ENCODE results near the gene REV3L. TPM values are rescaled to one million over a fixed set of nuclear protein-coding genes. Genes with fewer than 3 reads are reported as not detected.

The REV3L gene
- total and polyA plus RNA-seq, 2 donors (not counting 1 experiment from before 2014, with no cell fraction given), result 4.7 to 37.9 TPM

DNA sequence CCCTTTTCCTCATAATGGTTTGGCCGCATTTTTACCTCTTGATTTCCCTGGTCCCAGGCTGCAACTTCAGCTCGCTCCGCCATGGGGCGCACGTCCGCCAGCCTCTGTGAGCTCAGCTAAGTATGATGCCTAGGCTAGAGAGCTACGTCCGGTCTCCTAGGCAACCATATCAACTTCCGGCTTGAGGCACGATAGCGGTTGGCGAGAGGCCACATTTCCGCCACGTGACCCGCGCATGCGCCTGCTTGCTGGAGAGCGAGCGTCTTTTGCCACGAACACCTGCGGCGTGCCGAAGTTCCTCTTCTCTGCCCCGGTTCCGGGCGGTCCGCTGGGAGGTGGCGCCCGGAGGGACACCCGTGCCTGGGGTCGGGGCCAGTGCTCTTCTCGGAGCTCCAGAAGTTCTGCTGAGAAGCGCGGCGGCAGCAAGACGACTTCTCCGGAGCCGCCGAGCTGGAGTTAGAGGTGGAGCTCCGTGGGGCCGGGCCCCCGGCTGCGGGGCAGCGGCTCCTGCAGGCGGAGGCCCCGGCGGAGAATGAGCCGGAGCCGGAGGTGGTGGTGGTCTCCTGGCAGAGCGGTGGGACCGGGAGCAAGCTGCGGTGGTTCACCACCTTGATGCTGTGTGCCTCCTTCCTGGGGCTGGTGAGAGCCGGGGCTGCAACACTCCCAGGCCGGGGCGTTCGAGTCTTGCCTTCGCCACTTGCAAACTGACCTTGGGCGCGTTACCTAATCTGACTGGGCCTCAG lies 223.8 kb downstream of the REV3L start:
- Histone ChIP-seq H4K20me1 (ENCODE audit: control insufficient read depth, insufficient read depth, low read length, poor library complexity, severe bottlenecking) (no peaks in the 10 kb centered on the region), H3K9ac (ENCODE audit: low read length) (peak overlapping the region; percentile 93), H3K4me2 (replicated peaks; ENCODE audit: low read depth, low read length, poor library complexity, severe bottlenecking) (peak overlapping the region; percentile 97), H2AFZ (ENCODE audit: insufficient read depth, low read depth, low read length, poor library complexity, severe bottlenecking) (peak overlapping the region; percentile 87), H3K27me3 (replicated peaks in 1 of 4; ENCODE audit: control extremely low read depth in 1 of 4, control insufficient read depth in 3 of 4, insufficient read depth in 4 of 4, low read length in 3 of 4) (no peaks in the 10 kb centered on the region), H3K9me3 (ENCODE audit: control extremely low read depth in 1 of 3, control insufficient read depth in 2 of 3, insufficient read depth in 1 of 3, low read length in 2 of 3) (no peaks in the 10 kb centered on the region), H3K79me2 (ENCODE audit: control insufficient read depth, insufficient read depth, low read length) (peaks cover 39% of the 10 kb centered on the region), H3K4me1 (ENCODE audit: control insufficient read depth in 2 of 2, insufficient read depth in 2 of 2, low read length in 2 of 2) (peaks cover 17 to 26% of the 10 kb centered on the region in 2 donors), H3K36me3 (replicated peaks in 1 of 2; ENCODE audit: control extremely low read depth in 1 of 2, control insufficient read depth in 1 of 2, extremely low read depth in 1 of 2, insufficient read depth in 2 of 2, low read length in 1 of 2) (peaks cover 2 to 17% of the 10 kb centered on the region in 2 experiments), H3K4me3 (ENCODE audit: control extremely low read depth in 1 of 5, extremely low read depth in 1 of 5, insufficient read depth in 1 of 5, low read depth in 2 of 5, low read length in 4 of 5) (peak overlapping the region; percentile 63 to 91 (median 82)), H3K27ac (ENCODE audit: low read length in 2 of 2) (peak overlapping the region; percentile 95)
- peak overlapping the region; percentile 98 for H3K27ac Mint-ChIP-seq
- CTCF ChIA-PET, result interaction anchor here (0.6 to 2.5 kb wide), 35 partner anchors 9 to 787 kb away, joined by 3 to 119 read pairs (median 4); partner anchors contain the start of genes REV3L and TRAF3IP2
- H3K4me3 Mint-ChIP-seq, result peak overlapping the region; percentile 87
- peaks cover 25% of the 10 kb centered on the region for H3K4me1 Mint-ChIP-seq
- intact Hi-C loops (cut with micrococcal nuclease), result loop anchor here (1.0 to 2.0 kb wide), 10 partner anchors 147 to 828 kb away; partner anchors contain the start of genes AMD1, FAM229B, FYN and REV3L
- POLR2A ChIA-PET, result interaction anchor here (1.0 to 1.9 kb wide), 5 partner anchors 11 to 444 kb away, joined by 4 to 26 read pairs (median 4); partner anchors contain the start of genes CDK19, REV3L and TRAF3IP2
- no peaks in the 10 kb centered on the region for H3K9me3 Mint-ChIP-seq (ENCODE audit: insufficient read depth)
- H3K27me3 Mint-ChIP-seq, result peaks cover under 1% of the 10 kb centered on the region
- ATAC-seq (ENCODE audit: low read depth) (peak; percentile 96), DNase-seq (peak; percentile 100)
- TF ChIP-seq EZH2 (IDR thresholded peaks at IDR 0.05; ENCODE audit: borderline replicate concordance, insufficient read depth, low read depth, low read length, poor library complexity, severe bottlenecking), result no peak
- TF ChIP-seq, protein P1, sequence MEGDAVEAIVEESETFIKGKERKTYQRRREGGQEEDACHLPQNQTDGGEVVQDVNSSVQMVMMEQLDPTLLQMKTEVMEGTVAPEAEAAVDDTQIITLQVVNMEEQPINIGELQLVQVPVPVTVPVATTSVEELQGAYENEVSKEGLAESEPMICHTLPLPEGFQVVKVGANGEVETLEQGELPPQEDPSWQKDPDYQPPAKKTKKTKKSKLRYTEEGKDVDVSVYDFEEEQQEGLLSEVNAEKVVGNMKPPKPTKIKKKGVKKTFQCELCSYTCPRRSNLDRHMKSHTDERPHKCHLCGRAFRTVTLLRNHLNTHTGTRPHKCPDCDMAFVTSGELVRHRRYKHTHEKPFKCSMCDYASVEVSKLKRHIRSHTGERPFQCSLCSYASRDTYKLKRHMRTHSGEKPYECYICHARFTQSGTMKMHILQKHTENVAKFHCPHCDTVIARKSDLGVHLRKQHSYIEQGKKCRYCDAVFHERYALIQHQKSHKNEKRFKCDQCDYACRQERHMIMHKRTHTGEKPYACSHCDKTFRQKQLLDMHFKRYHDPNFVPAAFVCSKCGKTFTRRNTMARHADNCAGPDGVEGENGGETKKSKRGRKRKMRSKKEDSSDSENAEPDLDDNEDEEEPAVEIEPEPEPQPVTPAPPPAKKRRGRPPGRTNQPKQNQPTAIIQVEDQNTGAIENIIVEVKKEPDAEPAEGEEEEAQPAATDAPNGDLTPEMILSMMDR (IDR thresholded peaks at IDR 0.05), result peak; percentile 96
- 2% methylated on average over 59 of the region's 59 CpGs for WGBS (ENCODE audit: insufficient coverage)
